ENCODE data around the gene MAPK8IP3.

- TF ChIP-seq ZBTB33 (CRISPR knock-in tag; IDR thresholded peaks at IDR 0.05), result no peak
- no peak for TF ChIP-seq ZZZ3 (IDR thresholded peaks at IDR 0.05)
- no peak for TF ChIP-seq CTCF (IDR thresholded peaks at IDR 0.05 in 2 of 3, conservative IDR thresholded peaks at IDR 0.05 in 1 of 3; ENCODE audit: insufficient read depth in 2 of 3, low read depth in 1 of 3, low read length in 3 of 3)
- TF ChIP-seq PHF21A (IDR thresholded peaks at IDR 0.05; ENCODE audit: borderline replicate concordance, low read depth), result no peak
- no peak for TF ChIP-seq SMAD1 (IDR thresholded peaks at IDR 0.05; ENCODE audit: low read depth, low read length, partially characterized antibody)
- TF ChIP-seq RFX5 (IDR thresholded peaks at IDR 0.05; ENCODE audit: low read depth, low read length), result no peak
- no peak for TF ChIP-seq KDM4B (IDR thresholded peaks at IDR 0.05; ENCODE audit: borderline replicate concordance in 2 of 2, low read depth in 1 of 2)
- no peak for TF ChIP-seq CBX8 (IDR thresholded peaks at IDR 0.05; ENCODE audit: borderline replicate concordance, extremely low read depth, low read depth, low read length, poor library complexity, severe bottlenecking)
- TF ChIP-seq, protein P1, sequence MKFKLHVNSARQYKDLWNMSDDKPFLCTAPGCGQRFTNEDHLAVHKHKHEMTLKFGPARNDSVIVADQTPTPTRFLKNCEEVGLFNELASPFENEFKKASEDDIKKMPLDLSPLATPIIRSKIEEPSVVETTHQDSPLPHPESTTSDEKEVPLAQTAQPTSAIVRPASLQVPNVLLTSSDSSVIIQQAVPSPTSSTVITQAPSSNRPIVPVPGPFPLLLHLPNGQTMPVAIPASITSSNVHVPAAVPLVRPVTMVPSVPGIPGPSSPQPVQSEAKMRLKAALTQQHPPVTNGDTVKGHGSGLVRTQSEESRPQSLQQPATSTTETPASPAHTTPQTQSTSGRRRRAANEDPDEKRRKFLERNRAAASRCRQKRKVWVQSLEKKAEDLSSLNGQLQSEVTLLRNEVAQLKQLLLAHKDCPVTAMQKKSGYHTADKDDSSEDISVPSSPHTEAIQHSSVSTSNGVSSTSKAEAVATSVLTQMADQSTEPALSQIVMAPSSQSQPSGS (CRISPR knock-in tag; IDR thresholded peaks at IDR 0.05), result no peak
- no peak for TF ChIP-seq FOXM1 (IDR thresholded peaks at IDR 0.05; ENCODE audit: low read depth)
- TF ChIP-seq FOXM1 (CRISPR knock-in tag; IDR thresholded peaks at IDR 0.05; ENCODE audit: low read depth), result no peak
- TF ChIP-seq POLR2AphosphoS2 (IDR thresholded peaks at IDR 0.05; ENCODE audit: low read length), result no peak
- no peak for TF ChIP-seq SMARCE1 (IDR thresholded peaks at IDR 0.05)
- no peak for TF ChIP-seq GTF3C2 (IDR thresholded peaks at IDR 0.05; ENCODE audit: borderline replicate concordance, extremely low read depth, insufficient read length)
Observed at GRCh38 chr16:1726661-1727502, 20.9 kb downstream of the MAPK8IP3 start.
